ENCODE results near the gene BCL7C. TPM values are rescaled to one million over a fixed set of nuclear protein-coding genes. Genes with fewer than 3 reads are reported as not detected.
"Not testable (repeated sequence)": the region's sequence is repeated elsewhere in the genome, so short reads cannot be mapped to it uniquely, and the experiment has no call there.

The BCL7C gene
- total RNA-seq, 1 experiment from 2014 or later = 154 TPM

DNA sequence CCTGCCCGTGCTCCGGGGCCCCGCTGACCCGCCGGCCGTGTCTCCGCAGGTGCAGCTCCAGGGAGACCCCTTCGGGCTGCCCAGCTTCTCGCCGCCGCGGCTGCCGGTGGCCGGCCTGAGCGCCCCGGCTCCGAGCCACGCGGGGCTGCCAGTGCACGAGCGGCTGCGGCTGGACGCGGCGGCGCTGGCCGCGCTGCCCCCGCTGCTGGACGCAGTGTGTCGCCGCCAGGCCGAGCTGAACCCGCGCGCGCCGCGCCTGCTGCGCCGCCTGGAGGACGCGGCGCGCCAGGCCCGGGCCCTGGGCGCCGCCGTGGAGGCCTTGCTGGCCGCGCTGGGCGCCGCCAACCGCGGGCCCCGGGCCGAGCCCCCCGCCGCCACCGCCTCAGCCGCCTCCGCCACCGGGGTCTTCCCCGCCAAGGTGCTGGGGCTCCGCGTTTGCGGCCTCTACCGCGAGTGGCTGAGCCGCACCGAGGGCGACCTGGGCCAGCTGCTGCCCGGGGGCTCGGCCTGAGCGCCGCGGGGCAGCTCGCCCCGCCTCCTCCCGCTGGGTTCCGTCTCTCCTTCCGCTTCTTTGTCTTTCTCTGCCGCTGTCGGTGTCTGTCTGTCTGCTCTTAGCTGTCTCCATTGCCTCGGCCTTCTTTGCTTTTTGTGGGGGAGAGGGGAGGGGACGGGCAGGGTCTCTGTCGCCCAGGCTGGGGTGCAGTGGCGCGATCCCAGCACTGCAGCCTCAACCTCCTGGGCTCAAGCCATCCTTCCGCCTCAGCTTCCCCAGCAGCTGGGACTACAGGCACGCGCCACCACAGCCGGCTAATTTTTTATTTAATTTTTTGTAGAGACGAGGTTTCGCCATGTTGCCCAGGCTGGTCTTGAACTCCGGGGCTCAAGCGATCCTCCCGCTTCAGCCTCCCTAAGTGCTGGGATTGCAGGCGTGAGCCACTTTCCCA, 8.4 kb upstream of the BCL7C start:
- in situ Hi-C loops (cut with HindIII; ENCODE audit: low pct_unique_long_range_greater_than_20kb, low sequenced_read_pairs) = no loop called here
- peak; percentile 74 for DNase-seq (ENCODE audit: low read depth)

DNA sequence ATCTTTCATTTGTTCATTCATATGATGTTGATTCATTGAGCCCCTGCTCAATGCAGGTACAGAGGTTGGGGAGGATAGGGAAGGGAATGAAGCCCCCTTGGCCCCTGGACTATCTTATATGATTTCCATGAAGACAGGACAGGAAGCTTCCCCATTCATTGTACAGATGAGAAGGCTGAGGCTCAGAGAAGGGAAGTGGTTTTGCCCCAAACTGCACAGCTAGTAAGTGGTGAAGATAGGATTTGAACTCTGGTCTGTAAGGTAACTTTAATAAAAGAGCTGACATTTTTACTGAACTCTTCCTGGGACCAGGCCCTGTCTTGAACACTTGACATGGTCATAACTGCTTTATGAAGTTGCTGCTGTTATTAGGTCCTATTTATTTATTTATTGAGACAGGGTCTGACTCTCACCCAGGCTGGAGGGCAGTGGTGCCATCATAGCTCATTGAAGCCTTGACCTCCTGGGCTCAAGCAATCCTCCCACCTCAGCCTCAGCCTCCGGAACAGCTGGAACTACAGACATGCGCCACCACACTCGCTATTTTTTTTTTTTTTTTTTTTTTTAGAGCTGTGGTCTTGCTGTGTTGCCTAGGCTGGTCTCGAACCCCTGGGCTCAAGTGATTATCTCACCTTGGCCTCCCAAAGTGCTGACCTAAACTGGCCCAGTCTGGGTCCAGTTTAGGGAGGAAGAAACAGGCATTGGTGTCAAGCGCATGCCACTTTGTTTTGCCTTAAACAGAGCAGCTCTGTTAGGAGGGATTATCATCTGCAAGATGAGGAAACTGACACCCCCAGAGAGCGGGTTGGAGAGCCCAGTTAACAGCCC, 7.5 kb upstream of the BCL7C start:
- peak; percentile 50 for DNase-seq (ENCODE audit: low read depth)
- in situ Hi-C loops (cut with HindIII; ENCODE audit: low pct_unique_long_range_greater_than_20kb, low sequenced_read_pairs) = no loop called here

GRCh38 chr16:30900588-30900987, 6.7 kb upstream of the BCL7C start:
- no peak for DNase-seq (ENCODE audit: low read depth)
- in situ Hi-C loops (cut with HindIII; ENCODE audit: low pct_unique_long_range_greater_than_20kb, low sequenced_read_pairs) = no loop called here

GRCh38 chr16:30899794-30900193, 5.9 kb upstream of the BCL7C start:
- DNase-seq (ENCODE audit: low read depth) = no peak
- in situ Hi-C loops (cut with HindIII; ENCODE audit: low pct_unique_long_range_greater_than_20kb, low sequenced_read_pairs) = no loop called here

DNA sequence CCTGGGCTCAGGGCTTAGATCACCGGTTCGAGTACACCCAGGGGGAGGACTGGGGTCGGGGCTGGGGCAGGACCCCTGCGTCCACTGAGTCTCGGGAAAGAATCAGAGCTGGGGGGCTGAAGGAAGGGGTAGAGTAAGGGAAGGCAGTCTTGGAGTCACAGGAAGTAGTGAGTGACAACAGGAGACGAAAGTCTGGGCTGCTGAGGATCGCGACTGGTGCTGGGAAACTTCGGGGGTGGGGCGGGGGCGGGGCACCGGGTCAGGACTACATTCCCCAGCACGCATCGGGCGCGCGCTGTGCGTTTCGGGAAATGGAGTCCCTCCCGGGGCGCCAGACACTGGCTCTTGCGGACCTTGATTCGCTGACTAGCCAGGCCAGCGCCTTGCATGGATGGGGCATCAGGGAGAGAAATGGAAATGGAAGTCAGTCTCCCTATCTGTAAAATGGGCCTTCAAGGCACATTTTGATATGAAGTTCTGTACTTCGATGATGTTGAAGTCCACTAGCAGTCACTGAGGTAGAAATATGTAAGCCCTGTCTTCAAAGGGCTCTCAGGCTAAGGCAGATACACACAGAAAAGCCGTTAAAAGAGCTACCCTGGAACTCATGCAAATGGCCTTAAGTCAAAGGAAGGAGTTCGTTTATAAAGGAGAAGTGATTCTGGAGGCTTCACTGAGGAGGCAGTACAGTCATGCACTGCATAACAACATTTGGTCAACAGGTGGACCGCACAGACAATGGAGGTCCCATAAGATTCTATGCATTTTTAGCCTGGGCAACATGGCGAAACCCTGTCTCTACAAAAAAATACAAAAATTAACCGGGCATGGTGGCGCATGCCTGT, 3.2 kb upstream of the BCL7C start:
- DNase-seq (ENCODE audit: low read depth) = peak; percentile 92
- in situ Hi-C loops (cut with HindIII; ENCODE audit: low pct_unique_long_range_greater_than_20kb, low sequenced_read_pairs) = no loop called here

GRCh38 chr16:30896261-30896888, 2.5 kb upstream of the BCL7C start, which contains the start of gene CTF1:
Gene CTF1, plus strand, starts transcription at chr16:30896614. Its CDS starts 30 bp downstream, at chr16:30896644.
- peak; percentile 91 for DNase-seq (ENCODE audit: low read depth)
- in situ Hi-C loops (cut with HindIII; ENCODE audit: low pct_unique_long_range_greater_than_20kb, low sequenced_read_pairs) = no loop called here

- DNase-seq (ENCODE audit: low read depth) = peak; percentile 76
- in situ Hi-C loops (cut with HindIII; ENCODE audit: low pct_unique_long_range_greater_than_20kb, low sequenced_read_pairs) = no loop called here
These were observed 1.9 kb upstream of the BCL7C start for GRCh38 chr16:30895627-30896260.

DNA sequence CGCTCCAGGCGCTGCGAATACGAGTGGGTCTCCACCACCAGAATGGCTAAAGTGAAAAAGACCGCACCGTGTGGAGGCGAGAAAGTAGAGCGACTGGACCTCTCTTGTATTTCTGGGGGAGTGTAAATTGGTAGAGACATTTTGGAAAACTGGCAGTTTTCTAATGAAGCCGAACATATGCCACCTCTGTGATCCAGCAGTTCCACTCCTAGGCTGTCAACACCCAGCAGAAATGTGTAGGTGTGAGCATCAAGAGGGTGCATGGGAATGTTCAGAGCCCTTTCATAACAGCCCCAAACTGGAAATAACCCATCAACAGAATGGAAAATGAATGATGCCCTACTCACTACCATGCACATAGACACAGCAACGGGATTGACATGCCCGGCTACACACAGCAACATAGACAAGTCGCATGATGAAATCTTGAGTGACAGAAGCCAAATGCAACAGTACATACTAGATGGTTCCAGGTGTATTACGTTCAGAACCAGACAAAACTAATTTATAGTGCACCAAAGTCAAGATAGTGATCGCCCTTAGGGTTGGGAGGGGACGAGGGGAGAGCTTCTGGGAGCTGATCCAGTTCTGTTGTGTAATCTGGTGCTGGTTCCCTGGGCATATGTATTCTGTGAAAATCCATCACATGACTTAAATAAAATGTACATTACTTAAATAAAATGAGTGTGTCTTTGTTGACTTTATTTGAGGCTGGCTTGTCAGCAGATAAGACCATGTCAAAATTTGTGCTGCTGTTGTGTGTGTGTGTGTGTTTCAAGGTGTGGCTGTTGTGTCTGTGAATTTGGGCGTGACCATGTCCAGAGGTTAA, 877 bp upstream of the BCL7C start:
- DNase-seq (ENCODE audit: low read depth) = no peak
- in situ Hi-C loops (cut with HindIII; ENCODE audit: low pct_unique_long_range_greater_than_20kb, low sequenced_read_pairs) = no loop called here

GRCh38 chr16:30893417-30893743, 497 bp downstream of the BCL7C start:
- in situ Hi-C loops (cut with HindIII; ENCODE audit: low pct_unique_long_range_greater_than_20kb, low sequenced_read_pairs) = no loop called here

GRCh38 chr16:30892670-30893416, 1.0 kb downstream of the BCL7C start:
- no peak for DNase-seq (ENCODE audit: low read depth)
- in situ Hi-C loops (cut with HindIII; ENCODE audit: low pct_unique_long_range_greater_than_20kb, low sequenced_read_pairs) = no loop called here

More at GRCh38 chr16:30893417-30893743, 497 bp downstream of the BCL7C start:
- DNase-seq (ENCODE audit: low read depth) = no peak

DNA sequence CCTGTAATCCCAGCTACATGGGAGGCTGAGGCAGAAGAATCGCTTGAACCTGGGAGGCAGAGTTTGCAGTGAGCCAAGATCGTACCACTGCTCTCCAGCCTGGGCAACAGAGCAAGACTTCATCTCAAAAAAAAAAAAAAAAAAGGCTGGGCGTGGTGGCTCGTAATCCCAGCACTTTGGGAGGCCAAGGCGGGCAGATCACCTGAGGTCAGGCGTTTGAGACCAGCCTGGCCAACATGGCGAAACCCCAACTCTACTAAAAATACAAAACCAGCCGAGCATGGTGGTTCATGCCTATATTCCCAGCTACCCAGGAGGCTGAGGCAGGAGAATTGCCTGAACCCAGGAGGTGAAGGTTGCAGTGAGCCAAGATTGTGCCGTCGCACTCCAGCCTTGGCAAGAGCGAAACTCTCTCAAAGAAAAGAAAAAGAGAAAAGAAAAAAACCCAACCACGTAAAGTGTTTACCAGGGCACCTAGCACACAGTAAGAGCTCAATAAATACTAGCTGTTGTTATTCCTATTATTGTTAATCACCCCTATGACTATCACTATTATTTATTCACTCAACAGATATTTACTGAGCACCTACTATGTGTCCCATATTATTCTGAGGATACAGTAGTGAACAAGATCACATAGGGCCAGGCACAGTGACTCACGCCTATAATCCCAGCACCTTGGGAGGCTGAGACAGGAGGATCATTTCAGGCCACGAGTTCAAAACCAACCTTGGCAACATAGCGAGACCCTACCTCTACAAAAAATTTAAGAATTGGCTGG, 2.6 kb downstream of the BCL7C start:
- in situ Hi-C loops (cut with HindIII; ENCODE audit: low pct_unique_long_range_greater_than_20kb, low sequenced_read_pairs); DNase-seq (ENCODE audit: low read depth): not testable (repeated sequence)

DNA sequence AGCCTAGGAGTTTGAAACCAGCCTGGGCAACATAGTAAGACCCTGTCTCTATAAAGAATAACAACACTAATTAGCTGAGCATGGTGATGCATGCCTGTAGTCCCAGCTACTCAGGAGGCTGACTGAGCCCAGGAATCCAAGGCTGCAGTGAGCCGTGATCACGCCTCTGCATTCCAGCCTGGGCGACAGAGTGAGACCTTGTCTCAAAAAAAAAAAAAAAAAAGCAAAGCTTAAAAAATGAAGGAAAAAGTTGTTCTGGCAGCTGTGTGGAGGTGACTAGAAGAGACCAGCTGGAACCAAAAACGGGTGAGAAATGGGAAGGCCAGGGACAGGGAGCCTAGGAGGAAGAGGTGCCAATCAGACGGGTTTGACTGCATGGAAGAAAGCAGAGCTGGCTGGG, 4.2 kb downstream of the BCL7C start:
- in situ Hi-C loops (cut with HindIII; ENCODE audit: low pct_unique_long_range_greater_than_20kb, low sequenced_read_pairs) = no loop called here

GRCh38 chr16:30888856-30889499, 4.9 kb downstream of the BCL7C start:
- in situ Hi-C loops (cut with HindIII; ENCODE audit: low pct_unique_long_range_greater_than_20kb, low sequenced_read_pairs) = no loop called here
- DNase-seq (ENCODE audit: low read depth) = no peak

More for the DNA sequence above, 4.2 kb downstream of the BCL7C start:
- peak; percentile 88 for DNase-seq (ENCODE audit: low read depth)

DNA sequence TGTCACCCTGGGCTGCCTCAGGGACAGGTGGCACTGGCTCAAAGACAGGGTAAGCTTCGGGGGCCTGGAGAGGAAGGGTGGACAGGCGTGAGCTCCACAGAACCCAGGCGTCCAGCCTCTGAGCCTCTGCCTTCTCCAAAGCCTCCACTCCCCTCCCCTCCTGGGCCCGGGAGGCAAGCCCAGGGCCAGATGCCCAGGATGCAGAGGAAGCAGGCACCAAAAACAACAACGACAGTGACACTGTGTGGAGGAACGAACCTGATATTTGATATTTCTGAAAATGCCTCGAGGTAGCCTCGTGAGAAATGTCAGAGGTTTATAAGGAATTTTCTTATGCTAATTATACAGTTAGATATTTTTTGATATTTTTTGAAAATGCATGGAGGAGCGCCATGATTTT, 6.0 kb downstream of the BCL7C start:
- no peak for DNase-seq (ENCODE audit: low read depth)
- in situ Hi-C loops (cut with HindIII; ENCODE audit: low pct_unique_long_range_greater_than_20kb, low sequenced_read_pairs) = no loop called here

- in situ Hi-C loops (cut with HindIII; ENCODE audit: low pct_unique_long_range_greater_than_20kb, low sequenced_read_pairs) = no loop called here
- no peak for DNase-seq (ENCODE audit: low read depth)
These were observed 7.7 kb downstream of the BCL7C start for GRCh38 chr16:30886145-30886544.

Data from Caki2 (cell line).